ENCODE measurements around the gene GLMN.
"Not testable (repeated sequence)": the region's sequence is repeated elsewhere in the genome, so short reads cannot be mapped to it uniquely, and the experiment has no call there.

Gene GLMN

DNA sequence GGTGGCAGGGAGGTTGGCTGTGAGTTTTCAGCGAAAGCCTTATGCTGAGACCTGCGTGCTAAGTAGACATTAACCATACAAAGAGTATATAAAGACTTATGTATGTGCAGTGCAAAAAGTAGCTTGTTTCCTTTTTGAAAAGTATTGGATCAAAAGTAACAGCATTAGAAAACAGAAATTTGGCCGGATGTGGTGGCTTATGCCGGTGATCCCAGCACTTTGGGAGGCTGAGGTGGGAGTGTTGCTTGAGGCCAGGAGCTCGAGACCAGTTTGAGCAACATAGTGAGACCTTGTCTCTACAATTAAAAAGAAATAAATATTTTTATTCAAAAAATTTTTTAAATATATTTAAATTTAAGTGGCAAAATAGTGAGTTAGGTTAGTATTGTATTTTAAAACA lies 2.2 kb upstream of the GLMN start:
- in situ Hi-C loops (cut with MboI; ENCODE audit: low sequenced_read_pairs) = loop anchor here (10.0 kb wide), 1 partner anchor 304 kb away; no protein-coding TSS in a partner anchor

- in situ Hi-C loops (cut with MboI; ENCODE audit: low sequenced_read_pairs) = loop anchor here (10.0 to 25.0 kb wide), 2 partner anchors 287 to 305 kb away; no protein-coding TSS in a partner anchor
Measured at GRCh38 chr1:92299477-92300150, 827 bp upstream of the GLMN start.

DNA sequence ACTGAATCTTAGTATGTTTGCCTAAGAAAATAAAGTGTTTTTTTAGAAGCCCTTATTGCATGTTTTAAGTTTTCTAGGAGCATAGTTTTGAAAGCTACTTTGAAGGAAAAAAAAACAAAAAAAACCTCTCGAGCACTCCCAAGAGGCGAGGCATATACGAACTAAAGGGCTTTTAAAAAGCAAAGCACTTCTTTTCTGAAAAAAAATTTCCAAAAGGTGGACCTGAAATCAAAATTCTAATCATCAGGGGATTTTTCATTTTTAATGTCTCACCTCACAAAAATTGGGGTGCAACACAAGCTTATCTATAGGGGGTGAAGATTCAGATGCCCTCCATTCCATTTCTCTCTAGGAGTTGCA lies 594 bp downstream of the GLMN start:
- in situ Hi-C loops (cut with MboI; ENCODE audit: low sequenced_read_pairs) = loop anchor here (25.0 kb wide), 1 partner anchor 286 kb away; no protein-coding TSS in a partner anchor

- in situ Hi-C loops (cut with MboI; ENCODE audit: low sequenced_read_pairs) = loop anchor here (25.0 kb wide), 1 partner anchor 279 kb away; no protein-coding TSS in a partner anchor
Measured at GRCh38 chr1:92291372-92291999, 7.3 kb downstream of the GLMN start.

- in situ Hi-C loops (cut with MboI; ENCODE audit: low sequenced_read_pairs) = loop anchor here (25.0 kb wide), 1 partner anchor 269 kb away; no protein-coding TSS in a partner anchor
Measured at GRCh38 chr1:92281411-92281810, 17.4 kb downstream of the GLMN start.

DNA sequence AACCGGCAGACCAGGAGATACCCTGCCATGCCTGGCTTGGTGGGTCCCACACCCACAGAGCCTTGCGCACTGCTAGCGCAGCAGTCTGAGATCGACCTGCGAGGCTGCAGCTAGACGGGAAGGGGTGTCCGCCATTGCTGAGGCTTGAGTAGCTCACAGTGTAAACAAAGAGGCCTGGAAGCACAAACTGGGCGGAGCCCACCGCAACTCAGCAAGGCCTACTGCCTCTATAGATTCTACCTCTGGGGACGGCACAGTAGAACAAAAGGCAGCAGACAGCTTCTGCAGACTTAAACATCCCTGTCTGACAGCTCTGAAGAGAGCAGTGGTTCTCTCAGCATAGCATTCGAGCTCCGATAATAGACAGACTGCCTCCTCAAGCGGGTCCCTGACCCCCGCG lies 19.0 kb downstream of the GLMN start:
- in situ Hi-C loops (cut with MboI; ENCODE audit: low sequenced_read_pairs) = loop anchor here (25.0 kb wide), 1 partner anchor 267 kb away; no protein-coding TSS in a partner anchor

DNA sequence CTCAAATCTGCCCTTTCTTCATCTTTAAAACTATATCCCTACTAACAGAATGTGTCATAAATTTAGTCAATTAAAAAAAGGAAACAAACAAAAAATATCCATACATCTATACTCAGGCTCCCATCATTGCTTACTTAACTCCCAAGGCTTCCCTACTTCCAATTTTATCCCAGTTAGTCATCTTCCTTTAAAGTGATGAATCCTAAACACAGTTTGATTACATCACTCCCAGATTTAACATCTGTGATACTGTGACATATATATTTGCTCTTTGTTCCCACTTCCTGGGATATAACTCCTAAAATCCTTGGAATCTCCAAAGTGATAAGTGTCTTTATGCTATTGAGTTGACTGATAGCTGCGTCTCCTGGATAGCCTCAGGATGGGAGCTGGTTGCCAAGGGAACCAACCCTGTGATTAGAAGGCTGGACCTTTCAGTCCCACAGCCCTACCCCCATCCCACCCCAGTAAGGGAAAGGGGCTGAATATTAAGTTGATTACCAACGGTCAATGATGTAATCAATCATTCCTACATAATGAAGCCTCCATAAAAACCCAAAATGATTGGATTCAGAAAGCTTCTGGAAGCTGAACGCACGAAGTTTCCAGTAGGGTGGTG lies 21.6 kb downstream of the GLMN start:
- in situ Hi-C loops (cut with MboI; ENCODE audit: low sequenced_read_pairs) = loop anchor here (25.0 kb wide), 1 partner anchor 265 kb away; no protein-coding TSS in a partner anchor

DNA sequence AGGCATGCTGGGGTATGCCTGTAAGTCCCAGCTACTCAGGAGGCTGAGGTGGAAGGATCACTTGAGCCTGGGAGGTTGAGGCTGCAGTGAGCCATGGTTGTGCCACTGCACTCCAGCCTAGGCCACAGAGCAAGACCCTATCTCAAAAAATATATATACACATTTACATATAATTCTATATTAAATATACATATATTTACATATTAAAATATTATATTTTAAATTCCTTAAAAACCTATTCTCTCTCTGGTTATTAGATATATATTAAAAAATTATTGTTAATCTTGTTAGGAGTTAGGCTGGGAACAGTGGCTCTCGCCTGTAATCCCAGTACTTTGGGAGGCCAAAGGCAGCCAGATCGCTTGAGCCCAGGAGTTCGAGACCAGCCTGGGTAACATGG lies 22.7 kb downstream of the GLMN start:
- in situ Hi-C loops (cut with MboI; ENCODE audit: low sequenced_read_pairs) = loop anchor here (25.0 kb wide), 1 partner anchor 264 kb away; no protein-coding TSS in a partner anchor

DNA sequence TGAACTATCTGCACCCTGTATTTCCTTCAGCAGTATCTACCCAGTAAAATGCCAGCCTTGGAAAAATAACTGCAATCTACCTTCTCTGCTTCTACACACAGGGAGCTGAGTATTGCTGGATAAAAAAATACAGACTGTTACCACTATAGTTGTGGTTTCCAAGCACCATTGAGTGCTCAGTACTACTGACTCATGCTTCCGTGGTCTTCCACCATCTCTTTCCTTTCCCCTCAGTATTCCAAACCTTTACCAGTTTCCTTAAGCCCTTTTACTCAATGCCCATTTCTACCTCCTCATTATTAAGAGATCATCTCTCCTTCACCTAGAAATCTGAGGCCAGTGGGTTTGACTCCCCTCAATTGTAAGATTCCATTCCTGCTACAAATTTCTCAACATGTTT lies 23.8 kb downstream of the GLMN start:
- in situ Hi-C loops (cut with MboI; ENCODE audit: low sequenced_read_pairs) = loop anchor here (25.0 kb wide), 1 partner anchor 263 kb away; no protein-coding TSS in a partner anchor

GRCh38 chr1:92273039-92273438 lies 25.7 kb downstream of the GLMN start:
- in situ Hi-C loops (cut with MboI; ENCODE audit: low sequenced_read_pairs) = no loop called here

- in situ Hi-C loops (cut with MboI; ENCODE audit: low sequenced_read_pairs) = no loop called here
Measured at GRCh38 chr1:92262516-92262915, 36.3 kb downstream of the GLMN start.

GRCh38 chr1:92259350-92259749 lies 39.4 kb downstream of the GLMN start:
- in situ Hi-C loops (cut with MboI; ENCODE audit: low sequenced_read_pairs) = no loop called here

DNA sequence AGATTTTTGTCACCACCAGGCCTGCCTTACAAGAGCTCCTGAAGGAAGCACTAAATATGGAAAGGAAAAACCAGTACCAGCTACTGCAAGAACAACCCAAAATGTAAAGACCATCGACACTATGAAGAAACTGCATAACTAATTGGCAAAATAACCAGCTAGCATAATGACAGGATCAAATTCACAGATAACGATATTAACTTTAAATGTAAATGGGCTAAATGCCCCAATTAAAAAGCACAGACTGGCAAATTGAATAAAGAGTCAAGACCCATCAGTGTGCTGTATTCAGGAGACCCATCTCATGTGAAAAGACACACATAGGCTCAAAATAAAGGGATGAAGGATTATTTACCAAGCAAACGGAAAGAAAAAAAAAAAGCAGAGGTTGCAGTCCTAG lies 44.1 kb downstream of the GLMN start:
- in situ Hi-C loops (cut with MboI; ENCODE audit: low sequenced_read_pairs) = not testable (repeated sequence)

- in situ Hi-C loops (cut with MboI; ENCODE audit: low sequenced_read_pairs) = no loop called here
Measured at GRCh38 chr1:92244376-92244775, 54.4 kb downstream of the GLMN start.

- in situ Hi-C loops (cut with MboI; ENCODE audit: low sequenced_read_pairs) = no loop called here
Measured at GRCh38 chr1:92240034-92240433, 58.8 kb downstream of the GLMN start.

GRCh38 chr1:92230736-92231135 lies 68.1 kb downstream of the GLMN start:
- in situ Hi-C loops (cut with MboI; ENCODE audit: low sequenced_read_pairs) = no loop called here

DNA sequence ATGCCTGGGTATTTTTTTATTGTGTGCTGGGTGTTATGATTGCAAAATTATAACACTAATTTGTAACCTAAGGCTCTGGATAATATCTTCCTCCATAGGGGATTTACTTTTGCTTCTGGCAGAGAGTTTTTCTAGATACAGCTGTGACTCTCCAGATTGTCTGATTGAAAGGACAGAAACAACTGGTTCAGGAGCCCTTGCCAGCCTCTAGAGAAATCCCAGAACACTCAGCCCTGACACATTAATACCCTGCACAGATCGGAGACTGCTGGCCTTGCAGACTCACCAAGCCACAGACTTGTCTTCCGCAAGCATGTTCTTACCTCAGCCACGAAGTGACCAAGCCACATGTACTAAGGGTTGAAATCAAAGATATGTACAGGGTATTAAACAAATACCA lies 70.4 kb downstream of the GLMN start:
- in situ Hi-C loops (cut with MboI; ENCODE audit: low sequenced_read_pairs) = no loop called here

GRCh38 chr1:92219028-92219427 lies 79.8 kb downstream of the GLMN start:
- in situ Hi-C loops (cut with MboI; ENCODE audit: low sequenced_read_pairs) = no loop called here

GRCh38 chr1:92218559-92218958 lies 80.2 kb downstream of the GLMN start:
- in situ Hi-C loops (cut with MboI; ENCODE audit: low sequenced_read_pairs) = no loop called here

DNA sequence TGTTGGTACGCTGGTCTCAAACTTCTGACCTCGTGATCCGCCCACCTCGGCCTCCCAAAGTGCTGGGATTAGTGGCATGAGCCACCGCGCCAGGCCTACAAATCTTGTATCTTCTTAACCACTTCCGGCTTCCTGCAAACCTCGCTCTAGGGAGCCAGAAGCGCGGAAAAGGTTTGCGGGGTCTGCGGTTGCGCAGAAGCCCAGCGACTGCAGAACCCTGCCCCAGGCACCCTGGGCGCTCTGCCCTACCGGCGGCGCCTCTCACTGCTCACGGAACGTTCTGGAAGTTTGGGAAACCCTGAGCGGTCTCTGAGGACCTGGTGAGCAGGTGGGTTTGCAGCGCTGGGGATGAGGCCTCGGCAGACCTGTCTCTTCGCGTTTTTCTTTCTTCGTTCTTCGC lies 81.1 kb downstream of the GLMN start, which contains the start of gene C1orf146:
Gene C1orf146, plus strand, starts transcription at position 195 of the 400 bp plus-strand sequence. CDS start 13,506 bp downstream, outside the sequence.
- in situ Hi-C loops (cut with MboI; ENCODE audit: low sequenced_read_pairs) = no loop called here

DNA sequence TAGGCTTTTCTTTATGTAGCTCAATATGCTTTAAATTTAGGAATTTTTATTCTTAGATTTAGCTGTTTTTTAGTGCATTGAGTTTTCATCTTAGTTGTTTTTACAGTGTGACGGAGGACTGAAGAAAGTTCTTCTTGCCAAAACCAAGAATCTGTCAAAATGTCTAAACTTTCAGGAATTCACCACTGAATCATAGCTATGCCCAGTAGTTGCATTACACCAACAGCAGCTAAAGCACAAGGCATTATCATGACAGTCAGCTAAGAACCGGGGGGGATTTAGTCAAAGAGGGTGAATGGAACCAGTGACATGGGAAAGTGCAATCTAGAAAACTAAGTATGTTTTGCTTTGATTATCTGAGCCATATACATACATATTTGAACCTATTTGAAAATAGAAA lies 87.6 kb downstream of the GLMN start:
- in situ Hi-C loops (cut with MboI; ENCODE audit: low sequenced_read_pairs) = no loop called here

- in situ Hi-C loops (cut with MboI; ENCODE audit: low sequenced_read_pairs) = no loop called here
Measured at GRCh38 chr1:92210701-92211100, 88.1 kb downstream of the GLMN start.
